K562 (cell line): ENCODE results near the gene SCAPER. TPM values are rescaled to one million over a fixed set of nuclear protein-coding genes. Genes with fewer than 3 reads are reported as not detected.
A peak's percentile ranks its signal among the peaks of the same experiment; 100 is the strongest.

Source experiments
- ATAC-seq: fragments of 200-7000 bp; cut with Tn5 transposase; 3 replicates; pipeline ENCODE4 v1.9.1; 2020; ENCODE audit warnings: moderate library complexity
- BruUV-seq: library from RNA; stranded (reverse); fragments of 400-500 nt; replicated peaks from 2 replicates; lab custom pipeline; 2021; lab: Mats Ljungman, UMichigan
- CTCF ChIA-PET: fragments of 300-600 bp; formaldehyde crosslinking; extraction: SDS; loops from one replicate; lab custom pipeline; 2021; ENCODE audit warnings: low intra/inter-chr PET ratio; lab: Yijun Ruan, JAX
- POLR2A ChIA-PET: fragments of 300-600, 350-650 bp; sonication (Branson Sonifier 250); formaldehyde crosslinking; extraction: SDS; loops from one replicate; lab custom pipeline; 2021; ENCODE audit warnings: antibody characterized with exemption, inconsistent platforms; lab: Yijun Ruan, JAX
- DNase-seq, 4 experiments: peaks; one replicate each; pipeline versions ENCODE4 v3.0.0 to v3.0.0-alpha.2; 2011 to 2018; ENCODE audit warnings: low spot score in 3 of 4, mixed read lengths in 3 of 4; ENCODE audit errors: extremely low read depth in 1 of 4
- FAIRE-seq: peaks from 2 replicates; lab custom pipeline; 2011; peaks lifted over from hg19 to GRCh38; lab: Jason Lieb, UNC
- H2AFZ ChIP-seq: 2 replicates; pipeline ENCODE4 v1.6.0; 2011; ENCODE audit warnings: low read depth, low read length, control low read depth, inconsistent platforms
- H3K27ac ChIP-seq: fragments of 200-600 bp; 3 replicates; pipeline ENCODE4 v1.8.0; 2011; ENCODE audit warnings: low read depth, mild to moderate bottlenecking, control low read depth, inconsistent platforms, low read length, moderate library complexity, mixed read lengths; ENCODE audit errors: extremely low read depth
- H3K27me3 ChIP-seq, 2 experiments: fragments of 300-600 bp in 1 of 2; 2 replicates in 1 of 2; 3 replicates in 1 of 2; pipeline versions ENCODE4 v1.6.0 to v1.8.0; 2011; ENCODE audit warnings: inconsistent platforms in 2 of 2, low read length in 2 of 2, mild to moderate bottlenecking in 1 of 2, mixed read lengths in 1 of 2, moderate library complexity in 1 of 2; ENCODE audit not compliant: control insufficient read depth in 2 of 2, insufficient read depth in 2 of 2
- H3K36me3 ChIP-seq: fragments of 300-600 bp; 3 replicates; pipeline ENCODE4 v1.8.0; 2011; ENCODE audit warnings: mild to moderate bottlenecking, low read length, inconsistent platforms; ENCODE audit not compliant: control insufficient read depth, insufficient read depth
- H3K4me1 ChIP-seq, 2 experiments: fragments of 200-600 bp in 1 of 2; replicated peaks in 1 of 2; 2 replicates in 1 of 2; 3 replicates in 1 of 2; pipeline versions ENCODE4 v1.5.1 to v1.8.0; 2011; ENCODE audit warnings: inconsistent platforms in 2 of 2, low read length in 2 of 2, mild to moderate bottlenecking in 1 of 2, mixed read lengths in 1 of 2, moderate library complexity in 1 of 2; ENCODE audit not compliant: control insufficient read depth in 2 of 2, insufficient read depth in 2 of 2
- H3K4me2 ChIP-seq: 2 replicates; pipeline ENCODE4 v1.6.1; 2011; ENCODE audit warnings: low read length, control low read depth, inconsistent platforms, mixed read lengths; ENCODE audit not compliant: insufficient read depth
- H3K4me3 ChIP-seq: fragments of 200-600 bp; sonication (generic), shearing (Covaris generic); 2 replicates; pipeline ENCODE4 v1.5.1; 2016; ENCODE audit warnings: control low read depth, inconsistent platforms
- H3K79me2 ChIP-seq: fragments of 200-600 bp; 3 replicates; pipeline ENCODE4 v1.8.0; 2011; ENCODE audit warnings: low read length, inconsistent platforms; ENCODE audit not compliant: control insufficient read depth, insufficient read depth
- H3K9ac ChIP-seq, 2 experiments: 2 replicates each; pipeline versions ENCODE4 v1.6.0 to v1.6.1; 2011; ENCODE audit warnings: low read depth in 2 of 2, low read length in 2 of 2, control low read depth in 1 of 2, inconsistent platforms in 1 of 2, mild to moderate bottlenecking in 1 of 2, mixed read lengths in 1 of 2; ENCODE audit not compliant: insufficient read depth in 1 of 2
- H3K9me1 ChIP-seq: one replicate; pipeline ENCODE4 v1.6.0; 2011; ENCODE audit warnings: inconsistent platforms, mild to moderate bottlenecking, low read length, moderate library complexity; ENCODE audit not compliant: control insufficient read depth, insufficient read depth
- H3K9me3 ChIP-seq: replicated peaks from 2 replicates; pipeline ENCODE4 v1.5.1; 2011; ENCODE audit warnings: low read depth, low read length, inconsistent platforms; ENCODE audit not compliant: control insufficient read depth, insufficient read depth
- H4K20me1 ChIP-seq: replicated peaks from 2 replicates; pipeline ENCODE4 v1.6.1; 2011; ENCODE audit warnings: low read length, inconsistent platforms, mixed read lengths; ENCODE audit not compliant: control insufficient read depth, insufficient read depth
- CC2D1A ChIP-seq: fragments of 450-650 bp; IDR thresholded peaks from 2 replicates; pipeline ENCODE4 v1.6.1; 2017; ENCODE audit warnings: mild to moderate bottlenecking
- ELF1 ChIP-seq: fragments of 200-800 bp; sonication (Bioruptor generic); IDR thresholded peaks from 2 replicates; pipeline ENCODE4 v1.6.1; 2016; ENCODE audit warnings: missing genetic modification characterization, missing compliant biosample characterization
- PCBP2 ChIP-seq: fragments of 200-400 bp; formaldehyde crosslinking; IDR thresholded peaks from 2 replicates; pipeline ENCODE4 v1.6.1; 2018; ENCODE audit warnings: low read length, low read depth, mild to moderate bottlenecking, moderate library complexity; ENCODE audit not compliant: poor library complexity, severe bottlenecking
- SAP30 ChIP-seq: fragments of 200-600 bp; sonication (generic); IDR thresholded peaks from 2 replicates; pipeline ENCODE4 v1.6.1; 2012; ENCODE audit warnings: borderline replicate concordance, low read depth, mild to moderate bottlenecking, moderate library complexity, low read length, control low read depth, inconsistent platforms; ENCODE audit not compliant: insufficient read depth, poor library complexity, severe bottlenecking
- TEAD4 ChIP-seq, 2 experiments: sonication (generic) in 1 of 2; formaldehyde crosslinking in 1 of 2; IDR thresholded peaks; 2 replicates each; pipeline versions ENCODE4 v1.6.1 to v1.8.0; 2012 to 2022; ENCODE audit warnings: borderline replicate concordance in 1 of 2, inconsistent platforms in 1 of 2, low read length in 1 of 2, mild to moderate bottlenecking in 1 of 2, missing genetic modification reagents in 1 of 2
- ZNF384 ChIP-seq: IDR thresholded peaks from 2 replicates; pipeline ENCODE4 v1.6.1; 2012; ENCODE audit warnings: low read depth, low read length, improper control_type of control experiment
- WGBS: fragments of 100-300 bp; shearing (Covaris generic); methylation state at CpG from one replicate; pipeline ENCODE4 v1.1.6; 2016; ENCODE audit warnings: low coverage, mixed read lengths; ENCODE audit not compliant: insufficient coverage; ENCODE audit errors: missing lambda C conversion rate; 5-methylcytosine and 5-hydroxymethylcytosine counted together
- in situ Hi-C: fragments of 300-500 bp; cut with MboI; formaldehyde crosslinking; loops from 4 replicates; pipeline ENCODE4 v1.15.0; 2018; ENCODE audit warnings: inconsistent platforms, mixed read lengths
- intact Hi-C: fragments of 100-400 bp; cut with micrococcal nuclease; formaldehyde crosslinking; loops from 2 replicates; pipeline ENCODE4 v1.14.2; 2022
- polyA plus RNA-seq, 8 experiments: library from polyadenylated mRNA; depleted of rRNA in 4 of 8; stranded (reverse) in 5 of 8; unstranded in 3 of 8; fragments of >200 nt; fragmentation: Nextera tagmentation in 2 of 8; fragmentation: Illumina TruSeq in 1 of 8; extraction: Ambion mirVana in 2 of 8; extraction: Trizol in 1 of 8; gene quantifications; 2 replicates each; pipeline versions ENCODE4 v1.2.1 to v1.2.3, GENCODE V29; 2011 to 2014; ENCODE audit warnings: inconsistent platforms in 1 of 8, missing spikeins in 1 of 8
- total RNA-seq, 7 experiments: library from RNA; depleted of rRNA in 6 of 7; stranded (reverse); fragments of >200 nt in 6 of 7; fragmentation: Illumina TruSeq in 2 of 7; extraction: Trizol in 2 of 7; gene quantifications; 2 replicates each; pipeline versions ENCODE4 v1.2.1 to v1.2.3, GENCODE V29; 2011 to 2021; ENCODE audit warnings: low replicate concordance in 1 of 7

The SCAPER gene
- total and polyA plus RNA-seq, 9 of the 15 experiments (the other 6 are each of a cell fraction or from before 2014, with no cell fraction given): 1.3 to 5.7 (median 3.2) TPM

DNA sequence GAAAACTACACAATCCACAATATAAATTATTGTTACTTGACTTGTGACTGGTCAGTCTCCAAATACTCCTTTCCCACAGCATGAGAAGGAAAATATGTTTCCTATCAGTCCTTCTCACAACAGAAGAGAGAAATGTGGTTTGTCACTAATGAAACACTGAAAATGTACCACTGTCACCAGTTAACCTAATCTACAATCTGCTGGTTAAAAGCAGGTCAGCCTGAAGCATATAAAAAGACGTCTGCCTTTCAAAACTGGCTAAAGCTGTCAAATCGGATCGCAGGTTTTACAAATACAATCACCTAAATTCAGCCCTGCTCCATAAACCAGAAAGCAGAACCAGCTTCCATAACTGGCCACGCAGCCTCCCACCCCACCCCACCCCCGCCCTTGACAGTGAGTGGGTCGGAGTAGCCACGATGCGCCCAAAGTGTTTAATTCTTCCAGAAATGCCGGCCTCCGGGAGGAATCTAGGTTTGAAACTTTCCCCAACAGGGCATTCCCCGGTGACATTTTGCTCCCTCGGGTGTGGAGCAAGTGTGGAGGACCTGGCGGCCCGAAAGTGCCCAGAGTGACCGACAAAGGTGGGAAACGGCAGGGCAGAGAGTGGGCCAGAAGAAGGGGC is 594.6 kb downstream of the SCAPER start (continued):
- TF ChIP-seq TEAD4 (IDR thresholded peaks at IDR 0.05; ENCODE audit: low read length) (no peak), TEAD4 (CRISPR knock-in tag; IDR thresholded peaks at IDR 0.05; ENCODE audit: borderline replicate concordance) (no peak), ELF1 (0 out of 2 replicates have a peak, but pooled peaks have one; percentile 3), CC2D1A (no peak), SAP30 (peak; percentile 5)

DNA sequence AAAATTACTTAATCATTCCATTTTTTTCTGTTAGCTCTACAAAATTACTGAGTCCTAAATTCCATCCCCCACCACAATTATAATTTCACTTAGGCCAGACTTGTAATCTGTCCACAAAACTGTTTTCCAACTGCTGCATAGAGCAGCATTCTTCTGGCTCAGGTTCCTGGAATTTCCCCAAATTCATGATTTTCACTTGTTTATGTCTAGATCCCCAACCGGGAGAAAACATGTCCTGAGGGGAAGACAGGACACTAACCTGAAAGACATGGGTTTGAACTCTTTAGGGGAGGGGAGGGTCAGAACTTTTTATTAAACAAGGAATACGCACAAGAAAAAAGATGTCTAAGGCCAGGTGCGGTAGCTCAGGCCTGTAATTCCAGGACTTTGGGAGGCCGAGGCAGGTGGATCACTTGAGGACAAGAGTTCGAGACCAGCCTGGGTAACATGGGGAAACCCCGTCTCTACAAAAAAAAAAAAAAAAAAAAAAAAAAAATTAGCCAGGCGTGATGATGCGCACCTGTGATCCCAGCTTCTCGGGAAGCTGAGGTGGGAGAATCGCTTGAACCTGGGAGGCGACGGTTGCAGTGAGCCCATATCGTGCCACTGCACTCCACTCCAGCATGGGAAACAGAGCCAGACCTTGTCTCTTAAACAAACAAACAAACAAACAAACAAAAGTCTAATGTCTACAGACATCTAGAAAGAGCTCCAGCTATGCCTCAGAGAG is 595.4 kb downstream of the SCAPER start:
- ATAC-seq: no peak
- 57% methylated on average over 12 of the region's 13 CpGs for WGBS
- in situ Hi-C loops: no loop called here
- POLR2A ChIA-PET: interaction anchor here (2.0 to 2.8 kb wide), 3 partner anchors 11 to 26 kb away, joined by 7 to 20 read pairs (median 11); partner anchors contain the start of gene ISL2
- peak; percentile 11 for FAIRE-seq
- Histone ChIP-seq H3K9me1 (no peaks in the 10 kb centered on the region), H3K27ac (peak overlapping the region; percentile 96; the same call in 1 of the 3 replicates), H2AFZ (no peak overlapping the region), H3K27me3 (no peaks in the 10 kb centered on the region), H3K4me3 (peak overlapping the region; percentile 97), H3K9ac (peak overlapping the region; percentile 85 to 98), H3K36me3 (peaks cover 14% of the 10 kb centered on the region; the same call in 2 of the 3 replicates), H3K4me1 (peaks cover 29 to 30% of the 10 kb centered on the region in 2 experiments), H3K4me2 (peak overlapping the region; percentile 85), H4K20me1 (no peaks in the 10 kb centered on the region; the same call in 1 of the 2 replicates), H3K79me2 (peaks cover 68% of the 10 kb centered on the region), H3K9me3 (no peaks in the 10 kb centered on the region)
- no TSS peak for BruUV-seq
- intact Hi-C loops: no loop called here
- CTCF ChIA-PET: no interaction called here
- TF ChIP-seq ZNF384 (peak; percentile 61), PCBP2 (no peak)
- no peak for DNase-seq
